Activated CD4-positive, alpha-beta T cell treated with anti-CD3 and anti-CD28 coated beads for 4 hours (primary cell): ENCODE data around the gene NFX1.
"Not testable (repeated sequence)": the region's sequence is repeated elsewhere in the genome, so short reads cannot be mapped to it uniquely, and the experiment has no call there.

Experiments
- DNase-seq, 2 donors: peaks; one replicate each; pipeline ENCODE4 v3.0.0-alpha.2; 2020

The NFX1 gene

DNA sequence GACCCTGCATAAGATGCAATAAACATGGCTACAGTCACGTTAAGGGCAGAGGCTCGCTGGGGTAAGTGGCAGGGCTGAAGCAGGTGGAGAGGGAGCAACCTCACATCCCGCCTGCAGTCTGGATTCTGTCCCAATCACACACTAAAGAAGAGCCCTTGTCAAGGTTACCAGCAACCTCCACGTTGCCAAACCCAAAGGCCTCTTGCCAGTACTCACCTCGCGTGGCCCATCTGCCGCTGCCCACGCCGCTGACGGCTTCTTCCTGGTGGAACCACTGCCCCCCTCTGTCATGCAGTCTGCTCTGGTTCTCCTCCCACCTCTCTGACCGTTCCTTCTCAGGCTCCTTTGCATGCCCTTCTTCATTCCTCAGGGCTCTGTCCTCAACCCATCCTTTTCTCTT is 103.3 kb downstream of the NFX1 start:
- DNase-seq = no peak

GRCh38 chr9:33393986-33394385 is 103.7 kb downstream of the NFX1 start:
- not testable (repeated sequence) for DNase-seq

DNA sequence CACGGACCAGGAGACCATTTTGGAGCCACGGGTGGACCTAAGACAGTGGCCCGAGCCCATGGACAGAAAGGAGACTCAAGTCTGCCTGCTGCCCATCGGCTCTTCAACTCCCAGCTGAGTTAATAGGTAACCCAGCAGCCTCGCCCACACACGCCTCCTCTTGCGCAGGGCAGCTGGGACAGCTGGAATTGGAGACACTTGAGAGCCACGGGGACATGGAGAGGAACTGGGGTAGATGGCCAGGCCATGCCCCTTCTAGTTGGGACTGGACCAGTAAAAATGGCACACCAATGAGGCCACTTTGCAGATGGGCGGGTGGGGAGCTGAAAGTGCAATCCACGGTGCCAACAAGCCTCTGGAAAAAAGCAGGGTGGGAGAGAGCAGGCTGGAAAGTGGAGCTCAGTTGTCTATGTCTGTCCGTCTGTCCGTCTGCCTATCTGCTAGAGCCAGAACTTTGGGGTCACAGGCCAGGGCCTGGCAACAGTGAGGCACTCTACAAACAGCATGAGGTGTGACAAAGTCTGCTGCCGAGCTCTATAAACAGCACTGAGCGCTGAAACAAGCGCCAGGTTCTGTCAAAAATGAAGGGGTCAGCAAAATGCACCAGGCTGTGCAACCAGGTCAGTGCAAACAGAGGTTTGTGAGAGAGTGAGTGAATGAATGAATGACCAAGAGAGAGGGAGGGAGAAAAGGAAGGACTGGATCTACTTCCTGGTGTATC is 105.0 kb downstream of the NFX1 start:
- DNase-seq = not testable (repeated sequence)

- not testable (repeated sequence) for DNase-seq
These were observed 107.5 kb downstream of the NFX1 start for GRCh38 chr9:33397801-33398200.

GRCh38 chr9:33399047-33399446 is 108.7 kb downstream of the NFX1 start:
- not testable (repeated sequence) for DNase-seq

GRCh38 chr9:33401809-33402208 is 111.5 kb downstream of the NFX1 start:
- DNase-seq = not testable (repeated sequence)

GRCh38 chr9:33402371-33402770 is 112.1 kb downstream of the NFX1 start, which contains the start of gene AQP7:
AQP7 (minus strand) TSS chr9:33402568; CDS start chr9:33401262, 1,306 bp downstream.
- not testable (repeated sequence) for DNase-seq

- no peak for DNase-seq
These were observed 113.8 kb downstream of the NFX1 start for GRCh38 chr9:33403941-33404787.

DNA sequence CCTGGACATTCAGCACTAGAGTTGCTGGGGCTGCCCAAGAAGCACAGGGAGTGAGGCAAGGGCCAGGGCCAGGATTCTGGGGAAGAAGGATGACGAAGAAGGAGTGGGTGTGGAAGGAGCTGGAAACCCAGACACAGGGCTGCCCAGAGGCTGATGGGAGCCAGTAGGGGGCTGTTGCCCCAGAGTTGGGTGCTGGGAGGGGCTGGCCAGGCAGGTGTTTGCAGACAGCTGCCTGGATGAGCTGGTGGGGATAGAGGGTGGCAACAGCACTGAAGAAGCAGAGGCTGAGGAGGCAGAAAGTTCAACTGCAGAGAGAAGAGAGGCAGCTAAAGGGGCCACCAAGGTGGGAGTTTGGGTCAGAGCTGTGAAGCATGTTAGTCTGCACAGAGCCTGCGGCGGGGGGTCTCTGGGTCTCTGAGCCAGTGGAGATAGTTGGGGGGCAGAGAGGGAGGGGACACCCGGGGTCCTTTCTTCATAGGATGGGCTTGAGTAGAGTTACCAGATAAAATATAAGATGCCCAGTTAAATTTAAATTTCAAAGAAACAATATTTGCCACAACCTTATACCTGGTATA is 114.6 kb downstream of the NFX1 start:
- DNase-seq = no peak

DNA sequence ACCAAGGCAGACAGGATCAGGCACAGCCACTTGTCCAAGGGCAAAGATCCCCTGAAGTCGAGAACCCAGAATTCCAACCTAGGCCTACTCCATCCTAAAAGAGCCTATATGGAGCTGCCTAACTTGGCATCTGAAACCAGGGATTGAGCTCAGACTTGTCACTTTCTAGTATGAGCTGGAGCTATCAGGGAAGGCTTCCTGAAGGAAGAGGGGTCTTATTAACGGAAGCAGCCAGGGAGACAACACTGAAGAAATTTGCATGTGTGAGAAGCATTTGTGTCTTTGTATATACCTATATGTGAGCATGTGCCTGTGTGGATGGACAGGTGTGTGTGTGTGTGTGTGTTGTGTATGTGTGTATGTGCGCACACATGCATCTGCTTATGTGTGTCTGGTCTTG is 116.7 kb downstream of the NFX1 start:
- no peak for DNase-seq

DNA sequence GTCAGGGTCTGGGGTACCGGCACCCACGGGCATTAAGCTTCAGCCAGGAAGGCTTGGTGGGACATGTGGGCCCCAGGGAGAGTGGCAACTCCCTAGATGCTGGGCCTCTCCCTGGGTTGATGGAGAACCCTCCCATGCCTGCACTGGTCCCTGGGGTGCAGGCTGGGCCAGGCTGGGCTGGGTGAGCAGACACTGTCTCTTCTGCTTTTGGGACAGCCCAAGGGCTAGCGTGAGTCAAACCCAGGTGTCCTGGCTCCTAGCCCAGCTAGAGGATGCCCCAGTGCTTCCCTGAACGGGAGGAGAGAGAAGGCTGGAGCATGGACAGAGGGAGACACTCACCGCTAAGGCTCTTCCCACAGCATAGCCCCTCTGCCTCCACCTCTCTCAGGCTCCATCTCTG is 117.8 kb downstream of the NFX1 start:
- no peak for DNase-seq

DNA sequence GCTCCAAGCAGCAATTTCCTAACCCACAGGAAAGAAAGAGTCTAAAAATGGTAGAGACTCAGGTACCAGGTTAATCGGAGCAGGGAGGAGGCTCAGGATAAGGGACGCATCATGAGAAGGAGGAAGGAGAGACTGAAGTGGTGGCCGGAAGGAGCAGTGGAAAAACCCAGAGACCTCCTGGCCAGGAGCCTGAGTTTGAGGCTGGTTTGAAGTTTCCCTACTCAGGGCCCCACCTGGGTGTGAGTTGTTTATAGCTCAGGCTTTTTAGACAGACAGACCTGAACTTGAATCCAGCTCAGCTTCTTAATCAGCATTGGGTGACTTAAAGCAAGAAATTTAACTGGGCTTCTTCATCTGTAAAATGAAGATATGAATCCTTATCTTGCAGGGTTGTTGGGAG is 124.0 kb downstream of the NFX1 start:
- no peak for DNase-seq

DNA sequence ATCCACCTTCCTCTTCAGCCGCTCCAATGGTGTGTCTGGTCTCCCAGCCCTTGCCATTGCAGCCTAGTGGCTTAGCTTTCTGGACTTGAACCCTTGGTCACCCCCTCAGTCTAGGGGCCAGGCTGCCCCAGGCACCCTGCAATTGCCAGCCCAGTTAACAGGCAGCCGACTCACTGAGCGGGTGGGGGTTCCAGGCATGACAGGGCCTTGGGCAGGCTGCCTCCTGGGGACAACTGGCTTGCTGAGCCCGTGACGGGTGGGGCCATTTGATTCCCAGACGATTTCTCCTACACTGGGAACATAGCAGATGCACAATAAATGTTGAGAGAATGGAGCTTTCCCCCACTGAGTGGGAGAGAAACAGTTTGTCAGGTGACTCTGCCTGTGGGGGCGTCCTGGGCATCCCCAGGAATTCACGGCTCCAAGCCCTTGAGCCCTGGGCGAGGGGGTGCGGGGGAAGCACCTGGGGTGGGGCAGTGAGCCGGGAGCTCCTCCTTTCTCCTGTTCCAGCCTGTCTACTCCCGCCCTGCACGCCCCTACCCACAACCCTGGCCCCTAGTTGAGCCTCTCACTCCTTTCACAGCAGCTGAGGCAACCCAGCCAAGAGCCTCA is 124.7 kb downstream of the NFX1 start:
- DNase-seq = peak in 1 of 2 donors; percentile 12

- peak; percentile 82 to 88 for DNase-seq
These were observed 125.3 kb downstream of the NFX1 start for GRCh38 chr9:33415501-33416038.

DNA sequence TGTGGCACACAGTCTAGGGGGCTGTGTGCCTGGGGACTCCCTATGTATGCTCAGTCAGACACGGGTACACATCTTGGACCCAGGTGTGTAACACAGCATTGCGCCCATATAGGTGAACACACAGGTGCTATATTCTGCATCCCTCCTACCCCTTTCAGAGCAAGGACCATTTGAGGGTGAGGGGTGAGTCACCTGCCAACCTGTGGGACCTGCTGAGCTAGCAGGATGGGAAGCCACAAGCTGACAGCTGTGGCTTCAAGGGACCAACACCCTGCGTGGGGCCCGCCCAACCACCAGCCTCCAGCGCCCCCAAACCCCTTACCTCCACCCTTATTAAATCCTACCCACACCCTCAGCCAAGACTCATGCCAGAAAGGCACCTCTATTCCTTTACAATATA is 126.7 kb downstream of the NFX1 start:
- DNase-seq = peak; percentile 42

DNA sequence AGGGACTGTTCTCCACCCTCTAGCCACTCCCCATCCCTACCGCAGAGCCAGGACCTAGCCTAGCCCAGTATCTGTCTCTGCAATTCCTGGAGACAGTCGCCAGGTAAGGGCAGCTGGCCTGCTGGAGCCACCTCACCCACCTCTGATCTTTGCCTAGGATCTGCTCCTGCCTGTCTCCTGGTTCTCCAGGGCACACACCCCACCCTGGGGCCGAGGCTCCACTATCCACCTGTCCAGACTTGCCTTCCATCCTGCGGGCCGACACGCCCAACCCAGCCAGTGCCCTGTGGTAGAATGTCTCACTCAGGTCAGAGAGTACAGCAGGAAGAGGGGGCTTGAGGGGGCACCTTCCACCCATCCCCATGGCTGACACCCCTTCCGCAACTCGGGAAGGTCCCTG is 127.8 kb downstream of the NFX1 start:
- no peak for DNase-seq

GRCh38 chr9:33419708-33420303 is 129.5 kb downstream of the NFX1 start:
- DNase-seq = no peak
